HAP-1 (cell line): ENCODE data around the gene SLC25A25.

Source experiments
- DNase-seq, 2 experiments: peaks; one replicate each; pipeline ENCODE4 v3.0.0-alpha.2; 2016 to 2020; ENCODE audit warnings: low spot score in 2 of 2
- H3K27me3 ChIP-seq: fragments of 250-450 bp; sonication (Bioruptor Pico); 2 replicates; pipeline ENCODE4 v1.5.1; 2020; ENCODE audit warnings: low read depth, mild to moderate bottlenecking, moderate library complexity
- H3K36me3 ChIP-seq: fragments of 250-450 bp; sonication (Bioruptor Pico); replicated peaks from 2 replicates; pipeline ENCODE4 v1.5.1; 2020; ENCODE audit warnings: mild to moderate bottlenecking
- H3K4me1 ChIP-seq: fragments of 250-450 bp; sonication (Bioruptor Pico); 2 replicates; pipeline ENCODE4 v1.5.1; 2020; ENCODE audit warnings: mild to moderate bottlenecking
- H3K4me3 ChIP-seq: fragments of 250-450 bp; sonication (Bioruptor Pico); 2 replicates; pipeline ENCODE4 v1.5.1; 2020; ENCODE audit warnings: mild to moderate bottlenecking, moderate library complexity
- H3K9me3 ChIP-seq: fragments of 250-450 bp; sonication (Bioruptor Pico); 2 replicates; pipeline ENCODE4 v1.5.1; 2020; ENCODE audit warnings: mild to moderate bottlenecking, moderate library complexity
- in situ Hi-C: fragments of 300-500 bp; cut with MboI; formaldehyde crosslinking; loops from 3 replicates; pipeline ENCODE4 v1.14.3; 2020; ENCODE audit warnings: low sequenced_read_pairs, inconsistent platforms, mixed read lengths

Gene SLC25A25

GRCh38 chr9:128073253-128073886, 5.3 kb downstream of the SLC25A25 start:
- H3K4me1 ChIP-seq = peaks cover 14% of the 10 kb centered on the region
- H3K4me3 ChIP-seq = no peak overlapping the region
- no peaks in the 10 kb centered on the region for H3K36me3 ChIP-seq
- H3K27me3 ChIP-seq = no peaks in the 10 kb centered on the region
- in situ Hi-C loops = no loop called here
- H3K9me3 ChIP-seq = no peaks in the 10 kb centered on the region
- DNase-seq = no peak

- Histone ChIP-seq H3K27me3 (no peaks in the 10 kb centered on the region), H3K9me3 (no peaks in the 10 kb centered on the region), H3K4me1 (peaks cover 3% of the 10 kb centered on the region), H3K4me3 (no peak overlapping the region), H3K36me3 (no peaks in the 10 kb centered on the region; the same call in 1 of the 2 replicates)
- in situ Hi-C loops = no loop called here
- DNase-seq = no peak
These were observed 9.9 kb downstream of the SLC25A25 start for GRCh38 chr9:128077847-128078503.

- H3K36me3 ChIP-seq = no peaks in the 10 kb centered on the region; the same call in 1 of the 2 replicates
- no peak for DNase-seq
- no peaks in the 10 kb centered on the region for H3K27me3 ChIP-seq
- no peaks in the 10 kb centered on the region for H3K9me3 ChIP-seq
- in situ Hi-C loops = no loop called here
- H3K4me1 ChIP-seq = peaks cover 2% of the 10 kb centered on the region; the same call in 1 of the 2 replicates
- H3K4me3 ChIP-seq = no peak overlapping the region
These were observed 10.7 kb downstream of the SLC25A25 start for GRCh38 chr9:128078504-128079434.

GRCh38 chr9:128080206-128080605, 12.2 kb downstream of the SLC25A25 start:
- Histone ChIP-seq H3K27me3 (no peaks in the 10 kb centered on the region), H3K4me3 (no peak overlapping the region), H3K4me1 (peaks cover 4% of the 10 kb centered on the region; the same call in 1 of the 2 replicates), H3K9me3 (no peaks in the 10 kb centered on the region), H3K36me3 (no peaks in the 10 kb centered on the region; the same call in 1 of the 2 replicates)
- in situ Hi-C loops = no loop called here
- no peak for DNase-seq

GRCh38 chr9:128081056-128081455, 13.0 kb downstream of the SLC25A25 start:
- H3K4me1 ChIP-seq = peaks cover 4% of the 10 kb centered on the region; the same call in 1 of the 2 replicates
- in situ Hi-C loops = no loop called here
- no peaks in the 10 kb centered on the region for H3K9me3 ChIP-seq
- H3K27me3 ChIP-seq = no peaks in the 10 kb centered on the region
- no peak overlapping the region for H3K4me3 ChIP-seq
- DNase-seq = no peak
- no peaks in the 10 kb centered on the region; the same call in 1 of the 2 replicates for H3K36me3 ChIP-seq

GRCh38 chr9:128082151-128082550, 14.1 kb downstream of the SLC25A25 start:
- in situ Hi-C loops = no loop called here
- Histone ChIP-seq H3K9me3 (no peaks in the 10 kb centered on the region), H3K36me3 (no peaks in the 10 kb centered on the region; the same call in 1 of the 2 replicates), H3K27me3 (no peaks in the 10 kb centered on the region), H3K4me1 (peaks cover 4% of the 10 kb centered on the region; the same call in 1 of the 2 replicates), H3K4me3 (no peak overlapping the region)
- DNase-seq = no peak

- Histone ChIP-seq H3K9me3 (no peaks in the 10 kb centered on the region), H3K27me3 (no peaks in the 10 kb centered on the region), H3K4me1 (peaks cover 4% of the 10 kb centered on the region; the same call in 1 of the 2 replicates), H3K4me3 (no peak overlapping the region), H3K36me3 (no peaks in the 10 kb centered on the region; the same call in 1 of the 2 replicates)
- DNase-seq = no peak
- in situ Hi-C loops = no loop called here
These were observed 16.7 kb downstream of the SLC25A25 start for GRCh38 chr9:128084746-128085145.

- no peak for DNase-seq
- no peaks in the 10 kb centered on the region for H3K9me3 ChIP-seq
- H3K36me3 ChIP-seq = no peaks in the 10 kb centered on the region; the same call in 1 of the 2 replicates
- peaks cover 4% of the 10 kb centered on the region; the same call in 1 of the 2 replicates for H3K4me1 ChIP-seq
- in situ Hi-C loops = no loop called here
- no peak overlapping the region for H3K4me3 ChIP-seq
- H3K27me3 ChIP-seq = no peaks in the 10 kb centered on the region
These were observed 17.9 kb downstream of the SLC25A25 start for GRCh38 chr9:128085943-128086342.

- Histone ChIP-seq H3K27me3 (no peaks in the 10 kb centered on the region), H3K4me3 (no peak overlapping the region), H3K4me1 (peaks cover 4% of the 10 kb centered on the region; the same call in 1 of the 2 replicates), H3K9me3 (no peaks in the 10 kb centered on the region), H3K36me3 (no peaks in the 10 kb centered on the region; the same call in 1 of the 2 replicates)
- no peak for DNase-seq
- in situ Hi-C loops = no loop called here
These were observed 19.2 kb downstream of the SLC25A25 start for GRCh38 chr9:128087262-128087661.

GRCh38 chr9:128088253-128088945, 20.4 kb downstream of the SLC25A25 start:
- in situ Hi-C loops = no loop called here
- Histone ChIP-seq H3K9me3 (no peaks in the 10 kb centered on the region), H3K4me3 (no peak overlapping the region), H3K27me3 (no peaks in the 10 kb centered on the region), H3K36me3 (no peaks in the 10 kb centered on the region), H3K4me1 (peaks cover 5% of the 10 kb centered on the region)
- no peak for DNase-seq

- no peaks in the 10 kb centered on the region for H3K36me3 ChIP-seq
- DNase-seq = no peak
- no peaks in the 10 kb centered on the region for H3K9me3 ChIP-seq
- H3K4me3 ChIP-seq = no peak overlapping the region
- peaks cover 7% of the 10 kb centered on the region for H3K4me1 ChIP-seq
- H3K27me3 ChIP-seq = no peaks in the 10 kb centered on the region
- in situ Hi-C loops = no loop called here
These were observed 21.3 kb downstream of the SLC25A25 start for GRCh38 chr9:128089299-128089698.

- H3K4me3 ChIP-seq = no peak overlapping the region
- H3K27me3 ChIP-seq = no peaks in the 10 kb centered on the region
- no peak for DNase-seq
- no peaks in the 10 kb centered on the region for H3K9me3 ChIP-seq
- in situ Hi-C loops = no loop called here
- no peaks in the 10 kb centered on the region for H3K36me3 ChIP-seq
- H3K4me1 ChIP-seq = peaks cover 12% of the 10 kb centered on the region
These were observed 23.1 kb downstream of the SLC25A25 start for GRCh38 chr9:128091144-128091543.

- Histone ChIP-seq H3K9me3 (no peaks in the 10 kb centered on the region), H3K4me1 (peaks cover 12% of the 10 kb centered on the region), H3K36me3 (no peaks in the 10 kb centered on the region), H3K4me3 (no peak overlapping the region), H3K27me3 (no peaks in the 10 kb centered on the region)
- in situ Hi-C loops = no loop called here
- DNase-seq = no peak
These were observed 23.5 kb downstream of the SLC25A25 start for GRCh38 chr9:128091571-128091970.
